Nephron (organoid): ENCODE results near the gene UNC13A.
"Not testable (repeated sequence)": the region's sequence is repeated elsewhere in the genome, so short reads cannot be mapped to it uniquely, and the experiment has no call there.

Source experiments
- H3K27ac Mint-ChIP-seq, 3 experiments: 2 replicates each; pipeline ENCODE4 v1.8.0; 2020; ENCODE audit warnings: mixed read lengths in 3 of 3, mild to moderate bottlenecking in 2 of 3, moderate library complexity in 1 of 3
- H3K27me3 Mint-ChIP-seq: 2 replicates; pipeline ENCODE4 v1.8.0; 2021; ENCODE audit warnings: low read depth, mild to moderate bottlenecking, moderate library complexity, mixed read lengths
- H3K36me3 Mint-ChIP-seq: 2 replicates; pipeline ENCODE4 v1.8.0; 2020; ENCODE audit warnings: low read depth, mixed read lengths
- H3K4me1 Mint-ChIP-seq: 2 replicates; pipeline ENCODE4 v1.8.0; 2020; ENCODE audit warnings: mixed read lengths
- H3K4me3 Mint-ChIP-seq, 3 experiments: 2 replicates each; pipeline ENCODE4 v1.8.0; 2020; ENCODE audit warnings: mild to moderate bottlenecking in 3 of 3, mixed read lengths in 3 of 3, moderate library complexity in 2 of 3
- H3K9me3 Mint-ChIP-seq: 2 replicates; pipeline ENCODE4 v1.8.0; 2020; ENCODE audit warnings: mixed read lengths
- CTCF ChIP-seq, 3 experiments: fragments of 200-600 bp; sonication (generic); IDR thresholded peaks; one replicate each; pipeline ENCODE4 v1.5.0; 2021; ENCODE audit warnings: antibody characterized with exemption in 3 of 3; ENCODE audit not compliant: unreplicated experiment in 3 of 3

UNC13A gene

DNA sequence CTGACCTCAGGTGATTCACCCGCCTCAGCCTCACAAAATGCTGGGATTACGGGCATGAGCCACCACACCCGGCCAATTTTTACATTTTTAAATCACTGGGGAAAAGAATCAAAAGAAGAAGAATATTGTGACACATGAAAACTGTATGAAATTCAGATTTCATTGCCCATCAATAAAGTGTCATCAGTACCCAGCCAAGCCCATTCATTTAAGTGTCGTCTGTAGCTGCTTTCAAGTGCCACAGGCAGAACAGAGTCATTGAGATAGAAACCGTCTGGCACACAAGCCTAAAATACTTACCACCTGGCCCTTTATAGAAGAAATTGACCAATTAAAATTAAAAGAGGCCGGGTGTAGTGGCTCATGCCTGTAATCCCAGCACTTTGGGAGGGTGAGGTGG lies 117.4 kb downstream of the UNC13A start:
- H3K27me3 Mint-ChIP-seq = no peaks in the 10 kb centered on the region
- H3K36me3 Mint-ChIP-seq = peaks cover 37% of the 10 kb centered on the region

DNA sequence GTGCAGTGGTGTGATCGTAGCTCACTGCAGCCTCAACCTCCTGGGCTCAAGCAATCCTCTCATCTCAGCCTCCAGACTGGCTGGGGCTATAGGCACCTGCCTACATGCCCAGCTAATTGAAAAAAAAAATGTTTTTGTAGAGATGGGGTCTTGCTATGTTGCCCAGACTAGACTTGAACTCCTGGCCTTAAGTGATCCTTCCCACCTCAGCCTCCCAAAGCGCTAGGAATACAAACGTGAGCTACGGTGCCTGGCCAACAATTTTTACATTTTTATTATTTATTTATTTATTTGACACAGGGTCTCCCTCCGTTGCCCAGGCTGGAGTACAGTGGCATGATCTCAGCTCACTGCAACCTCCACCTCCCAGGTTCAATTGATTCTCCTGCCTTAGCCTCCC lies 117.9 kb downstream of the UNC13A start:
- H3K36me3 Mint-ChIP-seq = peaks cover 37% of the 10 kb centered on the region
- H3K27me3 Mint-ChIP-seq, H3K4me1 Mint-ChIP-seq, H3K27ac Mint-ChIP-seq, H3K4me3 Mint-ChIP-seq, H3K9me3 Mint-ChIP-seq: not testable (repeated sequence)

More for the DNA sequence above, 117.4 kb downstream of the UNC13A start:
- Mint-ChIP-seq H3K4me1 (no peaks in the 10 kb centered on the region), H3K4me3 (no peak overlapping the region), H3K27ac (no peak overlapping the region), H3K9me3 (no peaks in the 10 kb centered on the region)
- no peak for TF ChIP-seq CTCF (IDR thresholded peaks at IDR 0.05; ENCODE audit: unreplicated experiment in 3 of 3)

GRCh38 chr19:17567940-17568339 lies 120.2 kb downstream of the UNC13A start:
- Mint-ChIP-seq H3K4me3 (no peak overlapping the region), H3K36me3 (peaks cover 42% of the 10 kb centered on the region), H3K27ac (no peak overlapping the region), H3K9me3 (no peaks in the 10 kb centered on the region), H3K4me1 (no peaks in the 10 kb centered on the region), H3K27me3 (no peaks in the 10 kb centered on the region)
- TF ChIP-seq CTCF (IDR thresholded peaks at IDR 0.05; ENCODE audit: unreplicated experiment in 3 of 3) = no peak

DNA sequence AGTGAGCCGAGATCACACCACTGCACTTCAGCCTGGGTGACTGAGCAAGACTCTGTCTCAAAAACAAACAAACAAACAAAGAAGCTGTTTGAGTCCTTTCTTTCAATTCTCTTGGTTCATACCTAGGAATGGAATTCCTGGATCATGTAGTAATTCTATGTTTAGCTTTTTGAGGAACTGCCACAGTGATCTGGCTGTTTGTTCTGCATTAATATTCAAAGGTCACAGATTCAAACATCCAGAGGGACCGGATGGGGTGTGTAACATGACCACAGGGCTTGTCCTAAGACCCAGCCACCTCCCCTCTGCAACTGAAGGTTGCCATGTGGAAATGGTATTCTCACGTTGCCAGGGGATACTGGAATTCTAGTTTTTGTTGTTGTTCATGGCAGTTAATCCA lies 122.5 kb downstream of the UNC13A start:
- Mint-ChIP-seq H3K4me3 (no peak overlapping the region), H3K27ac (no peak overlapping the region), H3K27me3 (no peaks in the 10 kb centered on the region), H3K36me3 (peaks cover 34% of the 10 kb centered on the region), H3K4me1 (no peaks in the 10 kb centered on the region), H3K9me3 (no peaks in the 10 kb centered on the region)
- TF ChIP-seq CTCF (IDR thresholded peaks at IDR 0.05; ENCODE audit: unreplicated experiment in 3 of 3) = no peak

DNA sequence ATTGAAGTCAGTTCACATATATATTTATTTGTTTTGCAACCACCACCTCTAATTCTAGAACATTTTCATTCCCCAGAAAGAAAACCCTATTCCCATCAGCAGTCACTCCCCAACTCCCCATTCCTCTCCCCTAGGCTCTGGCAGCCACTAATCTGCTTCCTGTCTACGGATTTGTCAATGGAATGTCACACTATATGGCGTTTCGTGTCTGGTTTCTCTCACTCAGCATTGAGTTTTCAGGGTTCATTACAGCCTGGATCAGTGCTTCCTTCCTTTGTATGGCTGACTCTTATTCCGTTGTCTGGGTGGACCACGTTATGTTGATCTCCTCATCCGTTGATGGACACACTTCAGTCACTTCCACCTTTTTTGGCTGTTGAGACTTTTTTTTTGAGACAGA lies 123.4 kb downstream of the UNC13A start:
- H3K27me3 Mint-ChIP-seq = no peaks in the 10 kb centered on the region
- H3K4me3 Mint-ChIP-seq = no peak overlapping the region
- no peaks in the 10 kb centered on the region for H3K9me3 Mint-ChIP-seq
- H3K27ac Mint-ChIP-seq = no peak overlapping the region
- H3K4me1 Mint-ChIP-seq = no peaks in the 10 kb centered on the region
- H3K36me3 Mint-ChIP-seq = peaks cover 40% of the 10 kb centered on the region
- TF ChIP-seq CTCF (IDR thresholded peaks at IDR 0.05; ENCODE audit: unreplicated experiment in 3 of 3) = no peak

- no peak for TF ChIP-seq CTCF (IDR thresholded peaks at IDR 0.05; ENCODE audit: unreplicated experiment in 3 of 3)
- Mint-ChIP-seq H3K27ac (no peak overlapping the region), H3K4me1 (no peaks in the 10 kb centered on the region), H3K27me3 (no peaks in the 10 kb centered on the region), H3K4me3 (no peak overlapping the region), H3K36me3 (peaks cover 31% of the 10 kb centered on the region), H3K9me3 (no peaks in the 10 kb centered on the region)
Observed at GRCh38 chr19:17562561-17562960, 125.6 kb downstream of the UNC13A start.
